Loucy (cell line): ENCODE results near the gene PRDX3.
"Not testable (repeated sequence)": the region's sequence is repeated elsewhere in the genome, so short reads cannot be mapped to it uniquely, and the experiment has no call there.

ENCODE experiments used
- EZH2phosphoT487 ChIP-seq: fragments of 200-600 bp; IDR thresholded peaks from 2 replicates; pipeline ENCODE4 v1.6.1; 2018; ENCODE audit warnings: antibody characterized with exemption, mild to moderate bottlenecking, moderate library complexity, borderline replicate concordance
- TF ChIP-seq, protein P1 (sequence below): fragments of 200-600 bp; sonication (generic); conservative IDR thresholded peaks from 2 replicates; pipeline ENCODE4 v1.5.1; 2014; ENCODE audit warnings: mild to moderate bottlenecking, antibody characterized with exemption, low read length

DNA sequence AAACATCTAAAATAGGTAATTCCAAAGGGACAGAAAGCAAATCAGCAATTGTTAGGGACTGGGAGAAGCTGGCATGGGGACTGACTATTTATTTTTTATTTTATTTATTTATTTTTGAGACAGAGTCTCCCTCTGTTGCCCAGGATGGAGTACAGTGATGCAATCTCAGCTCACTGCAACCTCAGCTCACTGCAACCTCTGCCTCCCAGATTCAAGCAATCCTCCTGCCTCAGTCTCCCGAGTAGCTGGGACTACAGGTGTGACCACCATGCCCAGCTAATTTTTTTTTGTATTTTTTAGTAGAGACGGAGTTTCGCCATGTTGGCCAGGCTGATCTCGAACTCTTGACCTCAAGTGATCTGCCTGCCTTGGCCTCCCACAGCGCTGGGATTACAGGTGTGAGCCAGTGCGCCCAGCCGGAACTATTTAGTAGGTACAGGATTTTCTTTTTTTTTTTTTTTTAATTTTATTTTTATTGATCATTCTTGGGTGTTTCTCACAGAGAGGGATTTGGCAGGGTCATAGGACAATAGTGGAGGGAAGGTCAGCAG, 2.3 kb upstream of the PRDX3 start:
- TF ChIP-seq, protein P1, sequence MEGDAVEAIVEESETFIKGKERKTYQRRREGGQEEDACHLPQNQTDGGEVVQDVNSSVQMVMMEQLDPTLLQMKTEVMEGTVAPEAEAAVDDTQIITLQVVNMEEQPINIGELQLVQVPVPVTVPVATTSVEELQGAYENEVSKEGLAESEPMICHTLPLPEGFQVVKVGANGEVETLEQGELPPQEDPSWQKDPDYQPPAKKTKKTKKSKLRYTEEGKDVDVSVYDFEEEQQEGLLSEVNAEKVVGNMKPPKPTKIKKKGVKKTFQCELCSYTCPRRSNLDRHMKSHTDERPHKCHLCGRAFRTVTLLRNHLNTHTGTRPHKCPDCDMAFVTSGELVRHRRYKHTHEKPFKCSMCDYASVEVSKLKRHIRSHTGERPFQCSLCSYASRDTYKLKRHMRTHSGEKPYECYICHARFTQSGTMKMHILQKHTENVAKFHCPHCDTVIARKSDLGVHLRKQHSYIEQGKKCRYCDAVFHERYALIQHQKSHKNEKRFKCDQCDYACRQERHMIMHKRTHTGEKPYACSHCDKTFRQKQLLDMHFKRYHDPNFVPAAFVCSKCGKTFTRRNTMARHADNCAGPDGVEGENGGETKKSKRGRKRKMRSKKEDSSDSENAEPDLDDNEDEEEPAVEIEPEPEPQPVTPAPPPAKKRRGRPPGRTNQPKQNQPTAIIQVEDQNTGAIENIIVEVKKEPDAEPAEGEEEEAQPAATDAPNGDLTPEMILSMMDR: not testable (repeated sequence)
- not testable (repeated sequence) for TF ChIP-seq EZH2phosphoT487
